HCT116 (cell line): ENCODE measurements around the gene CRY1. TPM values are rescaled to one million over a fixed set of nuclear protein-coding genes. Genes with fewer than 3 reads are reported as not detected.

Experiments
- ATAC-seq: fragments of 200-7000 bp; cut with Tn5 transposase; 2 replicates; pipeline ENCODE4 v1.9.1; 2020; ENCODE audit warnings: mild to moderate bottlenecking, moderate library complexity
- BruUV-seq: library from RNA; stranded (reverse); fragments of 400-500 nt; replicated peaks from 2 replicates; lab custom pipeline; 2021; lab: Mats Ljungman, UMichigan
- CTCF ChIA-PET: fragments of 300-600 bp; sonication (Branson Sonifier 250); formaldehyde crosslinking; loops from one replicate; lab custom pipeline; 2021; ENCODE audit warnings: antibody characterized with exemption; lab: Charles Lee
- POLR2A ChIA-PET: fragments of 300-600, 350-600 bp; sonication (Branson Sonifier 250); formaldehyde crosslinking; loops from one replicate; lab custom pipeline; 2021; ENCODE audit warnings: antibody characterized with exemption; lab: Charles Lee
- RAD21 ChIA-PET, 2 experiments: fragments of 300-600 bp; sonication (Branson Sonifier 250); formaldehyde crosslinking; loops; one replicate each; lab custom pipeline; 2023; ENCODE audit warnings: low total read pairs in 2 of 2; ENCODE audit not compliant: uncharacterized antibody in 2 of 2, unreplicated experiment in 2 of 2, low non-redundant PET in 1 of 2; lab: Charles Lee
- DNase-seq: peaks from one replicate; pipeline ENCODE4 v3.0.0-alpha.2; 2010; ENCODE audit warnings: low read depth, low spot score
- H2AFZ ChIP-seq: fragments of 200-600 bp; shearing (Covaris generic), sonication (generic); 2 replicates; pipeline ENCODE4 v1.6.1; 2017; ENCODE audit warnings: low read depth, mixed run types, mixed read lengths, antibody characterized with exemption, low read length; ENCODE audit not compliant: poor library complexity, severe bottlenecking
- H3K27ac ChIP-seq: 2 replicates; pipeline ENCODE4 v1.5.1; 2012; ENCODE audit warnings: low read depth, low read length
- H3K27me3 ChIP-seq: fragments of 200-600 bp; sonication (generic); 2 replicates; pipeline ENCODE4 v1.6.1; 2016; ENCODE audit warnings: mixed run types, low read length, mixed read lengths; ENCODE audit not compliant: insufficient read depth
- H3K36me3 ChIP-seq, 2 experiments: fragments of 200-500 bp in 1 of 2; fragments of 200-600 bp in 1 of 2; sonication (Bioruptor generic) in 1 of 2; sonication (generic) in 1 of 2; 2 replicates each; pipeline versions ENCODE4 v1.5.1 to v1.6.1; 2014 to 2016; ENCODE audit warnings: low read length in 2 of 2, inconsistent platforms in 1 of 2, mixed read lengths in 1 of 2, mixed run types in 1 of 2; ENCODE audit not compliant: insufficient read depth in 2 of 2, control insufficient read depth in 1 of 2
- H3K4me1 ChIP-seq, 2 experiments: fragments of 200-600 bp in 1 of 2; sonication (generic) in 1 of 2; 2 replicates each; pipeline versions ENCODE4 v1.5.1 to v1.6.1; 2012 to 2017; ENCODE audit warnings: low read length in 2 of 2, inconsistent platforms in 1 of 2, mild to moderate bottlenecking in 1 of 2, mixed read lengths in 1 of 2, mixed run types in 1 of 2, moderate library complexity in 1 of 2; ENCODE audit not compliant: insufficient read depth in 2 of 2, control insufficient read depth in 1 of 2
- H3K4me2 ChIP-seq: fragments of 200-600 bp; sonication (generic); 2 replicates; pipeline ENCODE4 v1.6.1; 2017; ENCODE audit warnings: mixed run types, low read length, mixed read lengths
- H3K4me3 ChIP-seq, 2 experiments: fragments of 200-600 bp in 1 of 2; sonication (generic) in 1 of 2; replicated peaks in 1 of 2; 2 replicates each; pipeline ENCODE4 v1.5.1; 2011 to 2016; ENCODE audit warnings: low read length in 2 of 2, control low read depth in 1 of 2, low read depth in 1 of 2, mild to moderate bottlenecking in 1 of 2, mixed read lengths in 1 of 2, mixed run types in 1 of 2
- H3K79me2 ChIP-seq: fragments of 200-600 bp; sonication (generic); 2 replicates; pipeline ENCODE4 v1.6.1; 2017; ENCODE audit warnings: mild to moderate bottlenecking, mixed run types, low read length, moderate library complexity, mixed read lengths; ENCODE audit not compliant: insufficient read depth
- H3K9ac ChIP-seq: fragments of 200-600 bp; sonication (generic); 2 replicates; pipeline ENCODE4 v1.6.1; 2016; ENCODE audit warnings: low read length, mixed read lengths
- H3K9me2 ChIP-seq: fragments of 200-600 bp; sonication (generic), shearing (Covaris generic); 2 replicates; pipeline ENCODE4 v1.6.1; 2017; ENCODE audit warnings: mixed run types, mild to moderate bottlenecking, moderate library complexity; ENCODE audit not compliant: insufficient read depth
- H3K9me3 ChIP-seq, 2 experiments: fragments of 200-500 bp in 1 of 2; fragments of 200-600 bp in 1 of 2; sonication (Bioruptor generic) in 1 of 2; sonication (generic) in 1 of 2; 2 replicates each; pipeline ENCODE4 v1.6.1; 2014 to 2017; ENCODE audit warnings: low read length in 2 of 2, mixed read lengths in 2 of 2, inconsistent platforms in 1 of 2, low read depth in 1 of 2, mild to moderate bottlenecking in 1 of 2, mixed run types in 1 of 2, moderate library complexity in 1 of 2; ENCODE audit not compliant: control insufficient read depth in 1 of 2, insufficient read depth in 1 of 2
- H4K20me1 ChIP-seq: fragments of 200-600 bp; sonication (generic), shearing (Covaris generic); 2 replicates; pipeline ENCODE4 v1.6.1; 2017; ENCODE audit warnings: mixed run types, mild to moderate bottlenecking, moderate library complexity; ENCODE audit not compliant: insufficient read depth
- CEBPB ChIP-seq: IDR thresholded peaks from 2 replicates; pipeline ENCODE4 v1.6.1; 2012; ENCODE audit warnings: low read depth
- EGR1 ChIP-seq: IDR thresholded peaks from 2 replicates; pipeline ENCODE4 v1.6.1; 2012; ENCODE audit warnings: low read depth
- ELF1 ChIP-seq: IDR thresholded peaks from 2 replicates; pipeline ENCODE4 v1.6.1; 2012; ENCODE audit warnings: low read depth, borderline replicate concordance
- EZH2 ChIP-seq: fragments of 200-600 bp; sonication (generic); IDR thresholded peaks from 2 replicates; pipeline ENCODE4 v1.6.1; 2017; ENCODE audit warnings: antibody characterized with exemption, mixed run types
- EZH2phosphoT487 ChIP-seq: fragments of 200-600 bp; IDR thresholded peaks from 2 replicates; pipeline ENCODE4 v1.6.1; 2018; ENCODE audit warnings: antibody characterized with exemption, borderline replicate concordance
- FOSL1 ChIP-seq: IDR thresholded peaks from 2 replicates; pipeline ENCODE4 v1.6.1; 2012; ENCODE audit warnings: low read depth
- JUND ChIP-seq: IDR thresholded peaks from 2 replicates; pipeline ENCODE4 v1.6.1; 2012
- POLR2A ChIP-seq: IDR thresholded peaks from 2 replicates; pipeline ENCODE4 v1.7.0; 2011; ENCODE audit warnings: borderline replicate concordance; ENCODE audit not compliant: insufficient read depth, insufficient read length; ENCODE audit errors: extremely low read depth
- POLR2AphosphoS5 ChIP-seq: IDR thresholded peaks from 2 replicates; pipeline ENCODE4 v1.6.1; 2011; ENCODE audit warnings: mild to moderate bottlenecking, low read depth, low read length, moderate library complexity
- RAD21 ChIP-seq: IDR thresholded peaks from 2 replicates; pipeline ENCODE4 v1.6.1; 2012; ENCODE audit warnings: low read depth, mild to moderate bottlenecking
- SIN3A ChIP-seq: IDR thresholded peaks from 2 replicates; pipeline ENCODE4 v1.6.1; 2012; ENCODE audit warnings: low read depth
- SRF ChIP-seq: IDR thresholded peaks from 2 replicates; pipeline ENCODE4 v1.6.1; 2012; ENCODE audit warnings: low read depth
- TCF7L2 ChIP-seq: IDR thresholded peaks from 2 replicates; pipeline ENCODE4 v1.7.0; 2011; ENCODE audit warnings: borderline replicate concordance, inconsistent platforms; ENCODE audit not compliant: insufficient read depth, insufficient read length; ENCODE audit errors: extremely low read depth
- ZFX ChIP-seq: fragments of 450-650 bp; IDR thresholded peaks from 2 replicates; pipeline ENCODE4 v1.6.1; 2017
- ZNF274 ChIP-seq: fragments of 200-500 bp; sonication (Bioruptor generic); IDR thresholded peaks from 2 replicates; pipeline ENCODE4 v1.6.1; 2014; ENCODE audit warnings: mild to moderate bottlenecking, low read depth, low read length, inconsistent platforms
- intact Hi-C: fragments of 100-400 bp; cut with micrococcal nuclease; formaldehyde crosslinking; loops from 2 replicates; pipeline ENCODE4 v1.10.0; 2022
- total RNA-seq: library from RNA; stranded (reverse); gene quantifications from one replicate; pipeline ENCODE4 v1.2.1, GENCODE V29; 2021; ENCODE audit not compliant: unreplicated experiment
- TF ChIP-seq, protein P1 (sequence below): IDR thresholded peaks from 2 replicates; pipeline ENCODE4 v1.6.1; 2012; ENCODE audit warnings: low read depth
- TF ChIP-seq, protein P2 (sequence below), 3 experiments: fragments of 200-600 bp in 1 of 3; sonication (generic) in 1 of 3; IDR thresholded peaks in 2 of 3; conservative IDR thresholded peaks in 1 of 3; 2 replicates each; pipeline ENCODE4 v1.5.1; 2012 to 2017; ENCODE audit warnings: low read depth in 2 of 3, low read length in 2 of 3, antibody characterized with exemption in 1 of 3, borderline replicate concordance in 1 of 3, control low read depth in 1 of 3, mild to moderate bottlenecking in 1 of 3, mixed read lengths in 1 of 3, mixed run types in 1 of 3, moderate library complexity in 1 of 3; ENCODE audit not compliant: insufficient read depth in 1 of 3
- TF ChIP-seq, protein P3 (sequence below): IDR thresholded peaks from 2 replicates; pipeline ENCODE4 v1.6.1; 2012

The CRY1 gene
- total RNA-seq, 1 experiment from 2014 or later = 16.3 TPM

DNA sequence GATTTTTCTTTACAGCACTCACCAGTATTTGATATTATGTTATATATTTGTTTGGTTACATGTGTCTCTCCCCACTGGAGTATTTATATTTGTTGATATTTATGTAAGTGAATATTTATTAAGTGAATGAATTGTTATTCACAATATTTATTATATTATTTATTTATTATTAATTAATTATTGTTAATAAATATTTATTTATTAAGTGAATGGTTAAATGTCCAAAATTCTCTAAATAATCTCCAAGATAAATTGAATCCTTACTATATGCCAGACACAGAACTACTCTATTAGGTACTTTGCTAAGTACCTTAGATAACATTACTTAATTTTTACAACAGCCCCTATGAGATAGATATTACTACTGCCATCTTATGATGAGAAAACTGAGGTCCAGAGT lies 10.2 kb upstream of the CRY1 start:
- Histone ChIP-seq H3K27ac (no peak overlapping the region), H3K4me3 (no peak overlapping the region), H3K79me2 (no peaks in the 10 kb centered on the region), H3K9me3 (no peaks in the 10 kb centered on the region), H3K4me1 (peaks cover 0 to 8% of the 10 kb centered on the region in 2 experiments; a peak in 1 of 4 replicates), H3K9ac (no peak overlapping the region), H3K36me3 (no peaks in the 10 kb centered on the region), H4K20me1 (no peaks in the 10 kb centered on the region), H2AFZ (no peak overlapping the region), H3K4me2 (no peak overlapping the region), H3K27me3 (no peaks in the 10 kb centered on the region), H3K9me2 (no peaks in the 10 kb centered on the region)
- ChIA-PET POLR2A (no interaction called here), CTCF (interaction anchor here (1.8 to 2.5 kb wide), 2 partner anchors 9 to 11 kb away, joined by 8 to 11 read pairs; partner anchors contain the start of gene CRY1), RAD21 (no interaction called here)
- DNase-seq (no peak), ATAC-seq (no peak)
- no TSS peak for BruUV-seq
- TF ChIP-seq TCF7L2 (no peak), POLR2A (no peak), ELF1 (no peak), POLR2AphosphoS5 (no peak), FOSL1 (no peak), EGR1 (no peak), ZNF274 (no peak), CEBPB (no peak), ZFX (no peak), JUND (no peak), SRF (no peak), RAD21 (no peak), EZH2phosphoT487 (no peak), EZH2 (no peak), SIN3A (no peak)
- TF ChIP-seq, protein P1, sequence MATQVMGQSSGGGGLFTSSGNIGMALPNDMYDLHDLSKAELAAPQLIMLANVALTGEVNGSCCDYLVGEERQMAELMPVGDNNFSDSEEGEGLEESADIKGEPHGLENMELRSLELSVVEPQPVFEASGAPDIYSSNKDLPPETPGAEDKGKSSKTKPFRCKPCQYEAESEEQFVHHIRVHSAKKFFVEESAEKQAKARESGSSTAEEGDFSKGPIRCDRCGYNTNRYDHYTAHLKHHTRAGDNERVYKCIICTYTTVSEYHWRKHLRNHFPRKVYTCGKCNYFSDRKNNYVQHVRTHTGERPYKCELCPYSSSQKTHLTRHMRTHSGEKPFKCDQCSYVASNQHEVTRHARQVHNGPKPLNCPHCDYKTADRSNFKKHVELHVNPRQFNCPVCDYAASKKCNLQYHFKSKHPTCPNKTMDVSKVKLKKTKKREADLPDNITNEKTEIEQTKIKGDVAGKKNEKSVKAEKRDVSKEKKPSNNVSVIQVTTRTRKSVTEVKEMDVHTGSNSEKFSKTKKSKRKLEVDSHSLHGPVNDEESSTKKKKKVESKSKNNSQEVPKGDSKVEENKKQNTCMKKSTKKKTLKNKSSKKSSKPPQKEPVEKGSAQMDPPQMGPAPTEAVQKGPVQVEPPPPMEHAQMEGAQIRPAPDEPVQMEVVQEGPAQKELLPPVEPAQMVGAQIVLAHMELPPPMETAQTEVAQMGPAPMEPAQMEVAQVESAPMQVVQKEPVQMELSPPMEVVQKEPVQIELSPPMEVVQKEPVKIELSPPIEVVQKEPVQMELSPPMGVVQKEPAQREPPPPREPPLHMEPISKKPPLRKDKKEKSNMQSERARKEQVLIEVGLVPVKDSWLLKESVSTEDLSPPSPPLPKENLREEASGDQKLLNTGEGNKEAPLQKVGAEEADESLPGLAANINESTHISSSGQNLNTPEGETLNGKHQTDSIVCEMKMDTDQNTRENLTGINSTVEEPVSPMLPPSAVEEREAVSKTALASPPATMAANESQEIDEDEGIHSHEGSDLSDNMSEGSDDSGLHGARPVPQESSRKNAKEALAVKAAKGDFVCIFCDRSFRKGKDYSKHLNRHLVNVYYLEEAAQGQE = no peak
- TF ChIP-seq, protein P2, sequence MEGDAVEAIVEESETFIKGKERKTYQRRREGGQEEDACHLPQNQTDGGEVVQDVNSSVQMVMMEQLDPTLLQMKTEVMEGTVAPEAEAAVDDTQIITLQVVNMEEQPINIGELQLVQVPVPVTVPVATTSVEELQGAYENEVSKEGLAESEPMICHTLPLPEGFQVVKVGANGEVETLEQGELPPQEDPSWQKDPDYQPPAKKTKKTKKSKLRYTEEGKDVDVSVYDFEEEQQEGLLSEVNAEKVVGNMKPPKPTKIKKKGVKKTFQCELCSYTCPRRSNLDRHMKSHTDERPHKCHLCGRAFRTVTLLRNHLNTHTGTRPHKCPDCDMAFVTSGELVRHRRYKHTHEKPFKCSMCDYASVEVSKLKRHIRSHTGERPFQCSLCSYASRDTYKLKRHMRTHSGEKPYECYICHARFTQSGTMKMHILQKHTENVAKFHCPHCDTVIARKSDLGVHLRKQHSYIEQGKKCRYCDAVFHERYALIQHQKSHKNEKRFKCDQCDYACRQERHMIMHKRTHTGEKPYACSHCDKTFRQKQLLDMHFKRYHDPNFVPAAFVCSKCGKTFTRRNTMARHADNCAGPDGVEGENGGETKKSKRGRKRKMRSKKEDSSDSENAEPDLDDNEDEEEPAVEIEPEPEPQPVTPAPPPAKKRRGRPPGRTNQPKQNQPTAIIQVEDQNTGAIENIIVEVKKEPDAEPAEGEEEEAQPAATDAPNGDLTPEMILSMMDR (IDR thresholded peaks at IDR 0.05 in 2 of 3, conservative IDR thresholded peaks at IDR 0.05 in 1 of 3; ENCODE audit: borderline replicate concordance in 1 of 3, insufficient read depth in 1 of 3, low read depth in 2 of 3, low read length in 2 of 3) = no peak
- TF ChIP-seq, protein P3, sequence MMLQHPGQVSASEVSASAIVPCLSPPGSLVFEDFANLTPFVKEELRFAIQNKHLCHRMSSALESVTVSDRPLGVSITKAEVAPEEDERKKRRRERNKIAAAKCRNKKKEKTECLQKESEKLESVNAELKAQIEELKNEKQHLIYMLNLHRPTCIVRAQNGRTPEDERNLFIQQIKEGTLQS = no peak
- intact Hi-C loops = loop anchor here (10.0 kb wide), 1 partner anchor 719 kb away; no protein-coding TSS in a partner anchor
